ENCODE measurements around the gene OR9Q1.

DNA sequence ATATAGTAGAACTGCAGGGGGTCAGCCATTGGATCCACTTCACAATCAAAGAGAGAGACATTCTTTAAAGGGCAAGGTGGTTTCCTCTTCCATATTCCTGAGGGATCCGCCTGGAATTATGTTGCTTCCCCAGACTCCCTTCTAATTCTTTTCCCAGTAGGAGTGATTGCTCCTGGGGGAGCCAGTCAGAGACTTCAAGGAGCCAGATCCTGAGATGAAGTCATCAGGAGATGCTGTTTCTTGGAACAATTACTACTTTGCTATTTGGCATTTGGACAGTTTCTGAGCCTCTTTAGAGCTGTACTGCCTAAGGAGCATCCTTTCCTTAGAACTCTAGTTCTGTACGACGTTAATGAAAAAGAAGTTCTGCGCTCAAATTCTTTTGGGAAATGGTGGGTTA is 163.3 kb downstream of the OR9Q1 start:
- no peak for TF ChIP-seq GFI1B (tag by site-specific recombination; IDR thresholded peaks at IDR 0.05)
- TF ChIP-seq ATF2 (tag by site-specific recombination; IDR thresholded peaks at IDR 0.05; ENCODE audit: low read depth) = no peak
- no peak for TF ChIP-seq ZNF302 (tag by site-specific recombination; IDR thresholded peaks at IDR 0.05; ENCODE audit: low read depth)
- no peak for TF ChIP-seq HOXA7 (CRISPR knock-in tag; IDR thresholded peaks at IDR 0.05; ENCODE audit: borderline replicate concordance)
